ENCODE results near the gene CCDC51.
"Not testable (repeated sequence)": the region's sequence is repeated elsewhere in the genome, so short reads cannot be mapped to it uniquely, and the experiment has no call there.

Gene CCDC51

GRCh38 chr3:48404440-48405342 lies 35.2 kb downstream of the CCDC51 start:
- DNase-seq, result no peak

GRCh38 chr3:48403533-48404439 lies 36.1 kb downstream of the CCDC51 start:
- DNase-seq, result no peak

GRCh38 chr3:48402907-48403306 lies 37.0 kb downstream of the CCDC51 start:
- no peak for DNase-seq

- no peak for DNase-seq
Measured at GRCh38 chr3:48402281-48402732, 37.6 kb downstream of the CCDC51 start.

- DNase-seq, result not testable (repeated sequence)
Measured at GRCh38 chr3:48401434-48401901, 38.5 kb downstream of the CCDC51 start.

GRCh38 chr3:48400824-48401433 lies 39.0 kb downstream of the CCDC51 start:
- DNase-seq, result no peak

- DNase-seq, result no peak
Measured at GRCh38 chr3:48399387-48400172, 40.3 kb downstream of the CCDC51 start.

GRCh38 chr3:48398701-48399386 lies 41.1 kb downstream of the CCDC51 start:
- no peak for DNase-seq

GRCh38 chr3:48397767-48398681 lies 41.9 kb downstream of the CCDC51 start:
- no peak for DNase-seq

- DNase-seq, result no peak
Measured at GRCh38 chr3:48395714-48396113, 44.2 kb downstream of the CCDC51 start.

- DNase-seq, result no peak
Measured at GRCh38 chr3:48394391-48394790, 45.5 kb downstream of the CCDC51 start.

- no peak for DNase-seq
Measured at GRCh38 chr3:48388966-48389365, 51.0 kb downstream of the CCDC51 start.

GRCh38 chr3:48387634-48388033 lies 52.3 kb downstream of the CCDC51 start:
- DNase-seq, result no peak
